ENCODE data around the gene BLVRA.

Gene BLVRA

DNA sequence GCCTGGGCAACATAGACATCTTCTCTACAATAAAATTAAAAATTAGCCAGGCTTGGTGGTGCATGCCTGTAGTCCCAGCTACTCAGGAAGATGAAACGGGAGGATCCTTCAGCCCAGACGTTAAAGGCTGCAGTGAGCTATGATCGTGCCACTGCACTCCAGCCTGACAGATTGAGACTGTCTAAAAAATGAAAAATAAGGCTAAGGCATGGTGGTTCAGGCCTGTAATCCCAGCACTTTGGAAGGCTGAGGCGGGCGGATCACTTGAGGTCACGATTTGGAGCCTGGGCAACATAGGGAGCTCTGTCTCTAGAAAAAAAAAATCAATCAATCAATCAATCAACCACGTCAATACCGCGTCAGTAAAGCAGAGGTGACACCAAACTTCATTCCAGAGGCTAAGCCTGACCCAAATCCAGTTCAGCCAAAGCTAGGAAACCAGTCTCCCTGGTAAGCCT lies 79.8 kb downstream of the BLVRA start:
- TF ChIP-seq ZC3H10 (CRISPR knock-in tag; IDR thresholded peaks at IDR 0.05), result no peak
- no peak for TF ChIP-seq PPARA (CRISPR knock-in tag; IDR thresholded peaks at IDR 0.05; ENCODE audit: borderline replicate concordance)
- TF ChIP-seq CSDC2 (CRISPR knock-in tag; IDR thresholded peaks at IDR 0.05), result no peak
- no peak for TF ChIP-seq ZFP3 (CRISPR knock-in tag; IDR thresholded peaks at IDR 0.05)
- TF ChIP-seq POU6F1 (CRISPR knock-in tag; IDR thresholded peaks at IDR 0.05; ENCODE audit: borderline replicate concordance, low read depth), result no peak
- TF ChIP-seq ZNF8 (CRISPR knock-in tag; IDR thresholded peaks at IDR 0.05), result no peak
- TF ChIP-seq, protein P1, sequence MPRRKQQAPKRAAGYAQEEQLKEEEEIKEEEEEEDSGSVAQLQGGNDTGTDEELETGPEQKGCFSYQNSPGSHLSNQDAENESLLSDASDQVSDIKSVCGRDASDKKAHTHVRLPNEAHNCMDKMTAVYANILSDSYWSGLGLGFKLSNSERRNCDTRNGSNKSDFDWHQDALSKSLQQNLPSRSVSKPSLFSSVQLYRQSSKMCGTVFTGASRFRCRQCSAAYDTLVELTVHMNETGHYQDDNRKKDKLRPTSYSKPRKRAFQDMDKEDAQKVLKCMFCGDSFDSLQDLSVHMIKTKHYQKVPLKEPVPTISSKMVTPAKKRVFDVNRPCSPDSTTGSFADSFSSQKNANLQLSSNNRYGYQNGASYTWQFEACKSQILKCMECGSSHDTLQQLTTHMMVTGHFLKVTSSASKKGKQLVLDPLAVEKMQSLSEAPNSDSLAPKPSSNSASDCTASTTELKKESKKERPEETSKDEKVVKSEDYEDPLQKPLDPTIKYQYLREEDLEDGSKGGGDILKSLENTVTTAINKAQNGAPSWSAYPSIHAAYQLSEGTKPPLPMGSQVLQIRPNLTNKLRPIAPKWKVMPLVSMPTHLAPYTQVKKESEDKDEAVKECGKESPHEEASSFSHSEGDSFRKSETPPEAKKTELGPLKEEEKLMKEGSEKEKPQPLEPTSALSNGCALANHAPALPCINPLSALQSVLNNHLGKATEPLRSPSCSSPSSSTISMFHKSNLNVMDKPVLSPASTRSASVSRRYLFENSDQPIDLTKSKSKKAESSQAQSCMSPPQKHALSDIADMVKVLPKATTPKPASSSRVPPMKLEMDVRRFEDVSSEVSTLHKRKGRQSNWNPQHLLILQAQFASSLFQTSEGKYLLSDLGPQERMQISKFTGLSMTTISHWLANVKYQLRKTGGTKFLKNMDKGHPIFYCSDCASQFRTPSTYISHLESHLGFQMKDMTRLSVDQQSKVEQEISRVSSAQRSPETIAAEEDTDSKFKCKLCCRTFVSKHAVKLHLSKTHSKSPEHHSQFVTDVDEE (CRISPR knock-in tag; IDR thresholded peaks at IDR 0.05), result no peak
- TF ChIP-seq BACH2 (CRISPR knock-in tag; IDR thresholded peaks at IDR 0.05; ENCODE audit: borderline replicate concordance), result no peak
- no peak for TF ChIP-seq SNAI2 (CRISPR knock-in tag; IDR thresholded peaks at IDR 0.05)
- no peak for TF ChIP-seq TOX (CRISPR knock-in tag; IDR thresholded peaks at IDR 0.05; ENCODE audit: borderline replicate concordance)
- no peak for TF ChIP-seq RARB (CRISPR knock-in tag; IDR thresholded peaks at IDR 0.05)
- ATAC-seq, result no peak

DNA sequence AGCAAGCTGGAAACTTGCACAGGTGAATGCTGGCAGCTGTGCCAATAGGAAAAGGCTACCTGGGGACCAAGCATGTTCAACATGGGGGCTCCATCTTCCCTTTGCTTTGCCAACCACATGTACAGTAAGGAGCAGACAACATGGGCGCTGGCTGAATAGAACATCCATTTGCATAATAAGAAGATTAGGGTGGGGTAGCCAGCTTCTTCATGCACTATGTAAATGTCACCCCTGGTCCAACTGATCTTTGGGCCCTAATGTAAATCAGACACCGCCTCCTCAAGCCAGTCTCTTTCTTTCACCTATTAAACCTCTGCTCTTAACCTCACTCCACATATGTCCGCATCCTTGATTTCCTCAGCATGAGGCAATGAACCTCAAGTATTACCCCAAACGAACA lies 84.8 kb downstream of the BLVRA start:
- ATAC-seq, result no peak
- TF ChIP-seq ZC3H10 (CRISPR knock-in tag; IDR thresholded peaks at IDR 0.05), result no peak
- no peak for TF ChIP-seq OSR1 (CRISPR knock-in tag; IDR thresholded peaks at IDR 0.05)
- no peak for TF ChIP-seq SNAI2 (CRISPR knock-in tag; IDR thresholded peaks at IDR 0.05)
- TF ChIP-seq, protein P1 (CRISPR knock-in tag; IDR thresholded peaks at IDR 0.05), result no peak
- no peak for TF ChIP-seq PPARA (CRISPR knock-in tag; IDR thresholded peaks at IDR 0.05; ENCODE audit: borderline replicate concordance)
- TF ChIP-seq CREB5 (CRISPR knock-in tag; IDR thresholded peaks at IDR 0.05; ENCODE audit: low read depth), result no peak
- no peak for TF ChIP-seq ZNF565 (CRISPR knock-in tag; conservative IDR thresholded peaks at IDR 0.05; ENCODE audit: low read depth)
- TF ChIP-seq ZNF70 (CRISPR knock-in tag; IDR thresholded peaks at IDR 0.05), result no peak
- no peak for TF ChIP-seq ZNF8 (CRISPR knock-in tag; IDR thresholded peaks at IDR 0.05)
- no peak for TF ChIP-seq ZFP30 (CRISPR knock-in tag; IDR thresholded peaks at IDR 0.05)
- no peak for TF ChIP-seq CSRNP3 (CRISPR knock-in tag; IDR thresholded peaks at IDR 0.05)
- no peak for TF ChIP-seq TOX (CRISPR knock-in tag; IDR thresholded peaks at IDR 0.05; ENCODE audit: borderline replicate concordance)
- no peak for TF ChIP-seq CSDC2 (CRISPR knock-in tag; IDR thresholded peaks at IDR 0.05)
- TF ChIP-seq ESRRG (CRISPR knock-in tag; IDR thresholded peaks at IDR 0.05), result no peak
- no peak for TF ChIP-seq TCF4 (CRISPR knock-in tag; IDR thresholded peaks at IDR 0.05; ENCODE audit: borderline replicate concordance)
- TF ChIP-seq GLIS3 (CRISPR knock-in tag; IDR thresholded peaks at IDR 0.05), result no peak

GRCh38 chr7:43844257-43844656 lies 85.8 kb downstream of the BLVRA start:
- no peak; the same call in 2 of the 3 replicates for ATAC-seq
- TF ChIP-seq ZNF8 (CRISPR knock-in tag; IDR thresholded peaks at IDR 0.05) (no peak), ZFP30 (CRISPR knock-in tag; IDR thresholded peaks at IDR 0.05) (no peak), BACH2 (CRISPR knock-in tag; IDR thresholded peaks at IDR 0.05; ENCODE audit: borderline replicate concordance) (no peak), ZFP3 (CRISPR knock-in tag; IDR thresholded peaks at IDR 0.05) (no peak)

Measured in SK-N-SH treated with all-trans-retinoic acid at 6 μM for 48 hours (cell line).